Neutrophil (primary cell): ENCODE measurements around the gene ZNF644.

Source experiments
- H3K27ac ChIP-seq: fragments of 200-600 bp; sonication (generic); 2 replicates; pipeline ENCODE4 v1.5.1; 2016; ENCODE audit warnings: mild to moderate bottlenecking, moderate library complexity
- H3K27me3 ChIP-seq: fragments of 200-600 bp; sonication (generic); 2 replicates; pipeline ENCODE4 v1.6.0; 2016; ENCODE audit warnings: mild to moderate bottlenecking
- H3K36me3 ChIP-seq: fragments of 200-600 bp; sonication (generic); 2 replicates; pipeline ENCODE4 v1.5.1; 2017
- H3K4me1 ChIP-seq, 2 experiments: fragments of 200-600 bp in 1 of 2; sonication (generic) in 1 of 2; 1 replicate in 1 of 2; 2 replicates in 1 of 2; pipeline versions ENCODE4 v1.5.1 to v1.6.1; 2013 to 2016; ENCODE audit warnings: low read depth in 1 of 2, low read length in 1 of 2, mild to moderate bottlenecking in 1 of 2, moderate library complexity in 1 of 2; ENCODE audit not compliant: control insufficient read depth in 1 of 2, insufficient read depth in 1 of 2
- H3K4me3 ChIP-seq, 2 experiments: fragments of 200-600 bp in 1 of 2; sonication (generic) in 1 of 2; 1 replicate in 1 of 2; 2 replicates in 1 of 2; pipeline ENCODE4 v1.5.1; 2013 to 2016; ENCODE audit warnings: low read depth in 1 of 2, low read length in 1 of 2, mild to moderate bottlenecking in 1 of 2, moderate library complexity in 1 of 2
- H3K9me3 ChIP-seq: fragments of 200-600 bp; sonication (generic); 2 replicates; pipeline ENCODE4 v1.5.1; 2016
- CTCF ChIP-seq: fragments of 200-600 bp; sonication (generic); IDR thresholded peaks from 2 replicates; pipeline ENCODE4 v1.5.1; 2016; ENCODE audit warnings: antibody characterized with exemption

ZNF644 gene

GRCh38 chr1:91005285-91005684 is 16.6 kb downstream of the ZNF644 start:
- no peak overlapping the region for H3K4me3 ChIP-seq
- no peak for TF ChIP-seq CTCF
- H3K27me3 ChIP-seq = no peaks in the 10 kb centered on the region
- H3K9me3 ChIP-seq = no peaks in the 10 kb centered on the region
- no peak overlapping the region for H3K27ac ChIP-seq
- H3K4me1 ChIP-seq = no peaks in the 10 kb centered on the region
- H3K36me3 ChIP-seq = no peaks in the 10 kb centered on the region

- TF ChIP-seq CTCF = no peak
- Histone ChIP-seq H3K4me1 (no peaks in the 10 kb centered on the region), H3K9me3 (no peaks in the 10 kb centered on the region), H3K27ac (no peak overlapping the region), H3K4me3 (no peak overlapping the region), H3K27me3 (no peaks in the 10 kb centered on the region), H3K36me3 (no peaks in the 10 kb centered on the region)
These were observed 17.7 kb downstream of the ZNF644 start for GRCh38 chr1:91004145-91004544.

GRCh38 chr1:90996742-90997413 is 25.0 kb downstream of the ZNF644 start:
- no peak overlapping the region for H3K4me3 ChIP-seq
- no peak overlapping the region for H3K27ac ChIP-seq
- no peaks in the 10 kb centered on the region for H3K36me3 ChIP-seq
- H3K27me3 ChIP-seq = no peaks in the 10 kb centered on the region
- H3K4me1 ChIP-seq = no peaks in the 10 kb centered on the region
- no peaks in the 10 kb centered on the region for H3K9me3 ChIP-seq
- no peak for TF ChIP-seq CTCF

- Histone ChIP-seq H3K4me3 (no peak overlapping the region), H3K27ac (no peak overlapping the region), H3K36me3 (no peaks in the 10 kb centered on the region), H3K27me3 (no peaks in the 10 kb centered on the region), H3K4me1 (no peaks in the 10 kb centered on the region), H3K9me3 (no peaks in the 10 kb centered on the region)
- no peak for TF ChIP-seq CTCF
These were observed 26.4 kb downstream of the ZNF644 start for GRCh38 chr1:90995311-90995894.

- H3K4me1 ChIP-seq = no peaks in the 10 kb centered on the region
- no peaks in the 10 kb centered on the region for H3K27me3 ChIP-seq
- H3K36me3 ChIP-seq = no peaks in the 10 kb centered on the region
- no peak overlapping the region for H3K4me3 ChIP-seq
- no peak for TF ChIP-seq CTCF
- H3K27ac ChIP-seq = no peak overlapping the region
- no peaks in the 10 kb centered on the region for H3K9me3 ChIP-seq
These were observed 27.4 kb downstream of the ZNF644 start for GRCh38 chr1:90994461-90994860.
